K562 (cell line): ENCODE measurements around the gene ZMYM1. TPM values are rescaled to one million over a fixed set of nuclear protein-coding genes. Genes with fewer than 3 reads are reported as not detected.

Experiments used
- ARNT ChIP-seq, 2 experiments: fragments of 450-650 bp; IDR thresholded peaks; 2 replicates each; pipeline ENCODE4 v1.6.1; 2016; ENCODE audit warnings: mild to moderate bottlenecking in 1 of 2
- ATF1 ChIP-seq, 2 experiments: fragments of 450-650 bp in 1 of 2; IDR thresholded peaks; 2 replicates each; pipeline ENCODE4 v1.6.1; 2016; ENCODE audit warnings: missing compliant biosample characterization in 1 of 2, missing genetic modification characterization in 1 of 2
- CBX1 ChIP-seq: sonication (generic); IDR thresholded peaks from 2 replicates; pipeline ENCODE4 v1.6.1; 2016; ENCODE audit warnings: antibody characterized with exemption, low read depth, mild to moderate bottlenecking
- CHAMP1 ChIP-seq: fragments of 450-650 bp; IDR thresholded peaks from 2 replicates; pipeline ENCODE4 v1.6.1; 2016; ENCODE audit warnings: mild to moderate bottlenecking
- CHCHD3 ChIP-seq: fragments of 250-450 bp; sonication (Bioruptor Pico); IDR thresholded peaks from 2 replicates; pipeline ENCODE4 v2.1.2; 2022; ENCODE audit warnings: mild to moderate bottlenecking
- CREB1 ChIP-seq, 2 experiments: sonication (generic) in 1 of 2; formaldehyde crosslinking in 1 of 2; IDR thresholded peaks; 2 replicates each; pipeline versions ENCODE4 v1.6.1 to v1.8.0; 2012 to 2022; ENCODE audit warnings: inconsistent platforms in 1 of 2, mild to moderate bottlenecking in 1 of 2, missing genetic modification reagents in 1 of 2, moderate library complexity in 1 of 2
- CTBP1 ChIP-seq: fragments of 450-650 bp; IDR thresholded peaks from 2 replicates; pipeline ENCODE4 v1.6.1; 2016; ENCODE audit warnings: borderline replicate concordance
- HDAC2 ChIP-seq: fragments of 450-650 bp; IDR thresholded peaks from 2 replicates; pipeline ENCODE4 v1.6.1; 2016; ENCODE audit warnings: mild to moderate bottlenecking
- MEIS2 ChIP-seq: fragments of 450-650 bp; IDR thresholded peaks from 2 replicates; pipeline ENCODE4 v1.6.1; 2014; ENCODE audit warnings: mild to moderate bottlenecking; ENCODE audit not compliant: partially characterized antibody
- POLR2AphosphoS5 ChIP-seq: IDR thresholded peaks from 2 replicates; pipeline ENCODE4 v1.6.1; 2011; ENCODE audit warnings: mild to moderate bottlenecking, low read depth, low read length, moderate library complexity; ENCODE audit not compliant: control insufficient read depth, insufficient read depth
- SOX6 ChIP-seq: fragments of 450-650 bp; IDR thresholded peaks from 2 replicates; pipeline ENCODE4 v1.6.1; 2014; ENCODE audit warnings: mild to moderate bottlenecking
- SUPT5H ChIP-seq: fragments of 450-650 bp; IDR thresholded peaks from 2 replicates; pipeline ENCODE4 v1.6.1; 2016
- TEAD1 ChIP-seq, 2 experiments: fragments of 450-650 bp in 1 of 2; sonication (generic) in 1 of 2; formaldehyde crosslinking; IDR thresholded peaks; 2 replicates each; pipeline versions ENCODE4 v1.4.0 to v1.8.0; 2020 to 2022; ENCODE audit warnings: mild to moderate bottlenecking in 2 of 2, missing genetic modification reagents in 1 of 2
- TOE1 ChIP-seq, 2 experiments: fragments of 450-650 bp in 1 of 2; sonication (generic) in 1 of 2; formaldehyde crosslinking in 1 of 2; IDR thresholded peaks; 2 replicates each; pipeline versions ENCODE4 v1.7.1 to v1.8.0; 2016 to 2022; ENCODE audit warnings: borderline replicate concordance in 2 of 2, mild to moderate bottlenecking in 2 of 2, antibody characterized with exemption in 1 of 2, inconsistent platforms in 1 of 2, low read depth in 1 of 2, missing genetic modification reagents in 1 of 2, moderate library complexity in 1 of 2
- ZNF12 ChIP-seq: sonication (generic); formaldehyde crosslinking; IDR thresholded peaks from 2 replicates; pipeline ENCODE4 v1.4.0; 2020; ENCODE audit warnings: mild to moderate bottlenecking, missing genetic modification reagents
- ZNF609 ChIP-seq: sonication (generic); formaldehyde crosslinking; IDR thresholded peaks from 2 replicates; pipeline ENCODE4 v1.8.1; 2023; ENCODE audit warnings: missing genetic modification reagents, mild to moderate bottlenecking, borderline replicate concordance
- ZNF644 ChIP-seq: fragments of 200-800 bp; sonication (Bioruptor generic); IDR thresholded peaks from 2 replicates; pipeline ENCODE4 v1.6.1; 2016; ENCODE audit warnings: low read depth, missing genetic modification characterization, missing compliant biosample characterization
- polyA plus RNA-seq, 8 experiments: library from polyadenylated mRNA; depleted of rRNA in 4 of 8; stranded (reverse) in 5 of 8; unstranded in 3 of 8; fragments of >200 nt; fragmentation: Nextera tagmentation in 2 of 8; fragmentation: Illumina TruSeq in 1 of 8; extraction: Ambion mirVana in 2 of 8; extraction: Trizol in 1 of 8; gene quantifications; 2 replicates each; pipeline versions ENCODE4 v1.2.1 to v1.2.3, GENCODE V29; 2011 to 2014; ENCODE audit warnings: inconsistent platforms in 1 of 8, missing spikeins in 1 of 8
- total RNA-seq, 7 experiments: library from RNA; depleted of rRNA in 6 of 7; stranded (reverse); fragments of >200 nt in 6 of 7; fragmentation: Illumina TruSeq in 2 of 7; extraction: Trizol in 2 of 7; gene quantifications; 2 replicates each; pipeline versions ENCODE4 v1.2.1 to v1.2.3, GENCODE V29; 2011 to 2021; ENCODE audit warnings: low replicate concordance in 1 of 7

The ZMYM1 gene
- total and polyA plus RNA-seq, 9 of the 15 experiments (the other 6 are each of a cell fraction or from before 2014, with no cell fraction given), result 7.5 to 25.4 (median 15.8) TPM

- TF ChIP-seq CHCHD3 (CRISPR knock-in tag), result 0 out of 2 replicates have a peak, but pooled peaks have one; percentile 6
- TF ChIP-seq CBX1, result peak; percentile 91
- TF ChIP-seq SOX6, result peak; percentile 42; the same call in 1 of the 2 replicates
- TF ChIP-seq TEAD1 (CRISPR knock-in tag; IDR thresholded peaks at IDR 0.05), result peak; percentile 5 to 57; a peak in 2 of 4 replicates
- peak; percentile 93 for TF ChIP-seq CHAMP1
- no peak for TF ChIP-seq ATF1 (CRISPR knock-in tag; IDR thresholded peaks at IDR 0.05)
- TF ChIP-seq ATF1 (tag; IDR thresholded peaks at IDR 0.05), result peak; percentile 81
- peak in 1 of 2 experiments; percentile 59; a peak in 1 of 4 replicates for TF ChIP-seq ARNT (IDR thresholded peaks at IDR 0.05)
- peak; percentile 72; the same call in 1 of the 2 replicates for TF ChIP-seq TOE1 (IDR thresholded peaks at IDR 0.05; ENCODE audit: borderline replicate concordance)
- no peak for TF ChIP-seq TOE1 (CRISPR knock-in tag; IDR thresholded peaks at IDR 0.05; ENCODE audit: borderline replicate concordance, low read depth)
- 0 out of 2 replicates have a peak, but pooled peaks have one; percentile 48 for TF ChIP-seq ZNF609 (CRISPR knock-in tag)
- TF ChIP-seq ZNF644 (tag), result peak; percentile 3; the same call in 1 of the 2 replicates
- TF ChIP-seq MEIS2, result peak; percentile 85
- TF ChIP-seq POLR2AphosphoS5, result peak; percentile 66; the same call in 1 of the 2 replicates
- TF ChIP-seq ZNF12 (CRISPR knock-in tag), result no peak
- peak; percentile 40; the same call in 1 of the 2 replicates for TF ChIP-seq CREB1 (IDR thresholded peaks at IDR 0.05)
- no peak; the same call in 1 of the 2 replicates for TF ChIP-seq CREB1 (CRISPR knock-in tag; IDR thresholded peaks at IDR 0.05)
- TF ChIP-seq CTBP1, result peak; percentile 66
- TF ChIP-seq HDAC2, result peak; percentile 89
- TF ChIP-seq SUPT5H, result peak; percentile 87
These were observed at the start of gene ZMYM1 (continued) for GRCh38 chr1:35079003-35079930.
